ENCODE measurements around the gene KLF4. TPM values are rescaled to one million over a fixed set of nuclear protein-coding genes. Genes with fewer than 3 reads are reported as not detected.
A peak's percentile ranks its signal among the peaks of the same experiment; 100 is the strongest.

The KLF4 gene
- total RNA-seq, 4 donors from 2014 or later: 304 to 861 (median 407) TPM

GRCh38 chr9:107460153-107461023, 29.2 kb downstream of the KLF4 start:
- intact Hi-C loops (cut with DNase I; ENCODE audit: low total_unique reads): no loop called here
- no peak for DNase-seq
- in situ Hi-C loops (cut with MboI; ENCODE audit: low pct_ligation_motif_present in 1 of 4, low pct_unique_long_range_greater_than_20kb in 1 of 4, low sequenced_read_pairs in 3 of 4): loop anchor here in 3 of 4 donors (10.0 to 25.0 kb wide), 5 partner anchors 802 to 1302 kb away; no protein-coding TSS in a partner anchor
- peaks cover 8% of the 10 kb centered on the region for H3K27me3 ChIP-seq
- H3K9me3 ChIP-seq: no peaks in the 10 kb centered on the region
- 85 to 92% methylated on average over 4 to 6 of the region's 6 CpGs for WGBS, 2 donors (ENCODE audit: low coverage in 1 of 2)
- H3K36me3 ChIP-seq: no peaks in the 10 kb centered on the region
- TF ChIP-seq POLR2AphosphoS5 (IDR thresholded peaks at IDR 0.05) (no peak), EP300 (IDR thresholded peaks at IDR 0.05; ENCODE audit: low read depth) (no peak), POLR2A (IDR thresholded peaks at IDR 0.05) (no peak)
- H3K4me1 ChIP-seq: peaks cover 0 to 12% (median 5%) of the 10 kb centered on the region in 4 donors
- no peak overlapping the region for H3K27ac ChIP-seq
- no peak overlapping the region for H3K4me3 ChIP-seq

GRCh38 chr9:107455425-107456135, 34.0 kb downstream of the KLF4 start:
- no peak for TF ChIP-seq POLR2AphosphoS5 (IDR thresholded peaks at IDR 0.05)
- TF ChIP-seq EP300 (IDR thresholded peaks at IDR 0.05; ENCODE audit: low read depth): no peak
- no peak for TF ChIP-seq POLR2A (IDR thresholded peaks at IDR 0.05)
- no peaks in the 10 kb centered on the region for H3K36me3 ChIP-seq
- H3K9me3 ChIP-seq: no peaks in the 10 kb centered on the region
- in situ Hi-C loops (cut with MboI; ENCODE audit: low pct_ligation_motif_present in 1 of 4, low pct_unique_long_range_greater_than_20kb in 1 of 4, low sequenced_read_pairs in 3 of 4): loop anchor here in 3 of 4 donors (25.0 kb wide), 4 partner anchors 807 to 1307 kb away; no protein-coding TSS in a partner anchor
- WGBS, 2 donors (ENCODE audit: low coverage in 1 of 2): 42 to 55% methylated on average over 6 of the region's 6 CpGs
- no peak overlapping the region for H3K4me3 ChIP-seq
- no peak overlapping the region for H3K27ac ChIP-seq
- H3K4me1 ChIP-seq: peaks cover 0 to 10% (median 0%) of the 10 kb centered on the region in 4 donors
- H3K27me3 ChIP-seq: no peaks in the 10 kb centered on the region
- intact Hi-C loops (cut with DNase I; ENCODE audit: low total_unique reads): no loop called here
- DNase-seq: no peak

- H3K4me3 ChIP-seq: no peak overlapping the region
- peaks cover 0 to 10% (median 0%) of the 10 kb centered on the region in 4 donors for H3K4me1 ChIP-seq
- DNase-seq: no peak
- H3K9me3 ChIP-seq: no peaks in the 10 kb centered on the region
- intact Hi-C loops (cut with DNase I; ENCODE audit: low total_unique reads): no loop called here
- TF ChIP-seq EP300 (IDR thresholded peaks at IDR 0.05; ENCODE audit: low read depth) (no peak), CTCF (IDR thresholded peaks at IDR 0.05) (no peak), POLR2AphosphoS5 (IDR thresholded peaks at IDR 0.05) (no peak), POLR2A (IDR thresholded peaks at IDR 0.05) (no peak)
- H3K36me3 ChIP-seq: no peaks in the 10 kb centered on the region
- WGBS, 2 donors (ENCODE audit: low coverage in 1 of 2): 70 to 78% methylated on average over 2 to 4 of the region's 4 CpGs
- H3K27me3 ChIP-seq: no peaks in the 10 kb centered on the region
- in situ Hi-C loops (cut with MboI; ENCODE audit: low pct_ligation_motif_present in 1 of 4, low pct_unique_long_range_greater_than_20kb in 1 of 4, low sequenced_read_pairs in 3 of 4): loop anchor here in 3 of 4 donors (25.0 kb wide), 4 partner anchors 809 to 1309 kb away; no protein-coding TSS in a partner anchor
- H3K27ac ChIP-seq: no peak overlapping the region
Measured at GRCh38 chr9:107453479-107453878, 36.1 kb downstream of the KLF4 start.

- in situ Hi-C loops (cut with MboI; ENCODE audit: low pct_ligation_motif_present in 1 of 4, low pct_unique_long_range_greater_than_20kb in 1 of 4, low sequenced_read_pairs in 3 of 4) (no loop called here), intact Hi-C loops (cut with DNase I; ENCODE audit: low total_unique reads) (no loop called here)
- Histone ChIP-seq H3K27me3 (no peaks in the 10 kb centered on the region), H3K9me3 (no peaks in the 10 kb centered on the region), H3K36me3 (no peaks in the 10 kb centered on the region), H3K4me1 (no peaks in the 10 kb centered on the region), H3K27ac (peak overlapping the region in 1 of 4 donors; percentile 21), H3K4me3 (no peak overlapping the region)
- TF ChIP-seq CTCF (IDR thresholded peaks at IDR 0.05): no peak
- no peak for TF ChIP-seq POLR2AphosphoS5 (IDR thresholded peaks at IDR 0.05)
- TF ChIP-seq EP300 (IDR thresholded peaks at IDR 0.05; ENCODE audit: low read depth): no peak
- no peak for TF ChIP-seq POLR2A (IDR thresholded peaks at IDR 0.05)
- WGBS, 2 donors (ENCODE audit: low coverage in 1 of 2): 43% methylated on average over 1 of the region's 1 CpG; no CpG with 5 or more reads in 1 of the 2 donors
- DNase-seq: no peak
Measured at GRCh38 chr9:107447834-107448233, 41.7 kb downstream of the KLF4 start.

GRCh38 chr9:107447081-107447480, 42.5 kb downstream of the KLF4 start:
- 80 to 88% methylated on average over 1 to 4 of the region's 4 CpGs for WGBS, 2 donors (ENCODE audit: low coverage in 1 of 2)
- in situ Hi-C loops (cut with MboI; ENCODE audit: low pct_ligation_motif_present in 1 of 4, low pct_unique_long_range_greater_than_20kb in 1 of 4, low sequenced_read_pairs in 3 of 4): no loop called here
- intact Hi-C loops (cut with DNase I; ENCODE audit: low total_unique reads): no loop called here
- DNase-seq: no peak
- no peaks in the 10 kb centered on the region for H3K36me3 ChIP-seq
- no peak overlapping the region for H3K27ac ChIP-seq
- no peaks in the 10 kb centered on the region for H3K4me1 ChIP-seq
- H3K9me3 ChIP-seq: no peaks in the 10 kb centered on the region
- H3K4me3 ChIP-seq: no peak overlapping the region
- TF ChIP-seq POLR2AphosphoS5 (IDR thresholded peaks at IDR 0.05): no peak
- TF ChIP-seq POLR2A (IDR thresholded peaks at IDR 0.05): no peak
- no peak for TF ChIP-seq CTCF (IDR thresholded peaks at IDR 0.05)
- TF ChIP-seq EP300 (IDR thresholded peaks at IDR 0.05; ENCODE audit: low read depth): no peak
- no peaks in the 10 kb centered on the region for H3K27me3 ChIP-seq
